Measurements from ENCODE around the gene CFL1. TPM values are rescaled to one million over a fixed set of nuclear protein-coding genes. Genes with fewer than 3 reads are reported as not detected.
A peak's percentile ranks its signal among the peaks of the same experiment; 100 is the strongest.

The CFL1 gene
- total and polyA plus RNA-seq, 2 of the 8 experiments (the other 6 are each of a cell fraction or from before 2014, with no cell fraction given), result 1,252 to 1,365 TPM

- no peak for TF ChIP-seq CHD7 (IDR thresholded peaks at IDR 0.05; ENCODE audit: insufficient replicate concordance, low read length)
- TF ChIP-seq KDM4A (IDR thresholded peaks at IDR 0.05; ENCODE audit: low read depth, low read length, severe bottlenecking), result peak; percentile 84
- TF ChIP-seq SIX5 (IDR thresholded peaks at IDR 0.05; ENCODE audit: low read depth, low read length), result no peak
- no peak for TF ChIP-seq ATF2 (IDR thresholded peaks at IDR 0.05; ENCODE audit: low read length)
- no peak for TF ChIP-seq USF2 (IDR thresholded peaks at IDR 0.05; ENCODE audit: low read length)
- TF ChIP-seq CBX8 (IDR thresholded peaks at IDR 0.05; ENCODE audit: borderline replicate concordance, low read depth, low read length), result no peak
- peak; percentile 65; the same call in 1 of the 2 replicates for TF ChIP-seq RBBP5 (IDR thresholded peaks at IDR 0.05; ENCODE audit: borderline replicate concordance, low read depth, low read length)
- peak; percentile 92 for TF ChIP-seq CREB1 (IDR thresholded peaks at IDR 0.05)
Measured at GRCh38 chr11:65888163-65888814, 30.3 kb upstream of the CFL1 start, which contains the start of gene FIBP (continued).

Measured in H1 (cell line).